NCI-H128 (cell line): ENCODE measurements around the gene SIX3.

Experiments used
- DNase-seq: peaks from one replicate; lab custom pipeline; 2025; ENCODE audit not compliant: unreplicated experiment; lab: John Stamatoyannopoulos, UW

SIX3 gene

GRCh38 chr2:44930274-44931197, 11.0 kb upstream of the SIX3 start:
- no peak for DNase-seq

DNA sequence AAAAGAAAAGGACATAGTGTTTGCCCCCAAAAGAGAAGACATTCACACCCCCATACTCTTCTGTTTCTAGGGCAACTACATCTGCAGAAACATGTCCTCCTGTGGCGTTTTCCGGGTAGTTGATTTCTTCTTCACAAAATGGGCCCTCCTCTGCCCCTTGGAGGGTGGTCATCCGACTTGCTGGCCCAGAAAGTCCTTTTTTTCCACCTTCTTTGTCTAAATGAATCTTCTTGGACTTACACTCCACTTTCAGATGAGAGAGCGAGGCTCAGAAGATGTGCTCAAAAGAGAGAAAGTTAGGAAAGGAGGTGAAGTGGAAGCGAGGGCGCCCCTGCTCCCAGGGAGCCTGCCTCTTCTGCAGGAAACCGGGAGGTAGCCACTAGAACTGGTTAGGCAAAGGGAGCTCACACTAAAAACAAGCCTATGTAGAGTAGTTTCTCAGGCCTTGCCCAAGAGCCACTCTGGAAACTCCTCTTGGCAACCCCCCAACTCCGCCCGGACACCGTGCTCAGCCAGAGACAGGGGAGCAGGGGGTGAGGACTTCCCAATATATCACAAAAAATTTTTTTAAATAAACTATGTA, 10.2 kb upstream of the SIX3 start:
- DNase-seq = no peak

DNA sequence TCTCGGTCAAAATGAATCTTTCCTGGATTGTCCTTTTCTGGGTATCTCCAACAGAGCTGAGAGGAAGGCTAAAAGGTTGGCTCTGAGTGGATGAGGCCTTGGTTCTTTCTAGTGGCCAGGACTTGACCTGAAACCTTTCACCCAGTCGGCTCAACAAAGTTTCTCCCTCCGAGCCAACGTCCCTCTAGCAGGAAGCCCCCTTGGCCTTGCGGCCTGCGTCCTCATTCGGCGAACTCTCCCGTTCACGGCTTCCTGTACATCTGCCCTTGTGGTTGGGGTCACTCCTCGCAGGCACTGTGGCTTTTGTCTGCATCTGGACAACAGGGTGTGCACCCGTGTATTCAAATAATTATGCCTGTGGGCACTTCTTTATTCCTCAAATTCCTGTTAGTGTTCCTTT, 9.4 kb upstream of the SIX3 start:
- no peak for DNase-seq

- DNase-seq = no peak
Measured at GRCh38 chr2:44932564-44933392, 8.7 kb upstream of the SIX3 start.

GRCh38 chr2:44933434-44933951, 8.0 kb upstream of the SIX3 start:
- no peak for DNase-seq

DNA sequence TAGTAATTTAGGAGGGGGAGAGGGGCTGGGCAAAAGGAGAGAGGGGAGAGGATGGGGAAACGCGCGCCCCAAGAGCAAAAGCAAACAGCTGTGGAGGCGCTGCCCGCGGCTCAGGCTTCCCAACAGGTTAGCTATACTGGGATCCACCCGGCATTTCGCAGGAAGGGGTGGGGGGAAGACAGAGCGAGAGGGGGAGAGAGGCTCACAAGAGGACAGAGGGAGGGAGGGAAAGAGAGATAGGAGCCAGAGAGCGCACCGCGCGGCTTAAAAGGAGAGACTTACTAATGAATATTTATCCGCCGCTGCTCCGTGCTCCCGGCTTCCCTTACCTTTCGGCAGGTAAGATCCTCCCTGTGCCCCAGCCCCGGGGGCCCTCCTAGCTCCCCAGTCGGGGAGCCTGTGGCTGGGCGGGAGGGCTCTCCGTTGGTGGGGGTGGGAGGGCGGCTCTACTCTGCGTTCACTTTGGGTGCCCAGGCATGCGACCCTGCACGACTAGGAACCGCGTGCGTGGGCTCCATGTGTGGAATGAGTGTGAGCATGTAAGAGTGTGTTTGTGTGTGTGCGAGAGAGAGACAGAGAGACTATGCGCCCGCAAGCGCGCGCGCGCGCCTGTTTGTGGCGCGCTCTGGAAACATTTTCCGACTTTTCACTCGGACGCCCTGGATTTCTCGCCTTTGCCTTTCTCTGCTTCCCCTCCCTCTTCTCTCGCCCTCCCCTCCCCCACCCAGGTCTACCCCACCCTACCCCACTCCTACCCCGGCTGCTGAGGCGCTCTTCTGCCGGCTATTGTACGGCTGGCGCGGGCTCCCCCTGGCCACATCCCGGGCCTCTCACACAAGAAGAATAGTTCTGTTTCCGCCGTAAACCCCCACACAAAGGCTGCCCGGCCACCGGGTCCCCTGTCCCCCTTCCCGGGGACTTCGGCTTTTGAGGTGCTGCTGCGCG, 7.2 kb upstream of the SIX3 start:
- DNase-seq = no peak

- DNase-seq = no peak
Measured at GRCh38 chr2:44934983-44935728, 6.3 kb upstream of the SIX3 start.

GRCh38 chr2:44935729-44936098, 5.8 kb upstream of the SIX3 start:
- DNase-seq = no peak

- DNase-seq = no peak
Measured at GRCh38 chr2:44936275-44936674, 5.2 kb upstream of the SIX3 start.

GRCh38 chr2:44936715-44937687, 4.5 kb upstream of the SIX3 start:
- DNase-seq = no peak

DNA sequence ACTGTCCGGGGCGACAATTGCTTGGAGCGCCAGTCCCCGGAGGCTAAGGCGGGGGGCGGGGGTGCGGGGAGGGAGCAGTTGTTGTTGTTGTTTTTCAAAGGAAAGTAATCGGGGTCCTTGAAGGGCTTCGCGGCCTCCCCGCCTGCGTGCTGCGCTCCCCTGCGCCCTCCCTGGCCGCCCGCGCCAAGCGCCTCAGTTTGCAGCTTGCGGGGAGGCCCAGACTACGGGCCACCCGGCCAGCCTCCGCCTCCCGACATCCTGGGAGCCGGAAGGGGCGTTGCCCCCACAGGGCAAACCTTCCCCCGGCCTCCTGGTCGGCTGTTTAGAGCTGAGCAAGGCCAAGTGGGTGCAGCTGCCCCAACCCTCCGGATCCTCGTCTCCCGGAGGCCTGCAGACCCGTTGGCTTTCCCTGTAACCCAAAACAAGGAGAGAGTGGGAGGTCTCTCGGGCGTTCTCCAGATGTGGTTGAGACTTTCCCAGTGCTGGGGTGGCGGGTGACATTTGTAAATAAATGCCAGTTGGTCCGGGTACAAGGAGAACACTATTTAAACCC, 3.7 kb upstream of the SIX3 start:
- DNase-seq = no peak

GRCh38 chr2:44938287-44939105, 3.0 kb upstream of the SIX3 start:
- no peak for DNase-seq

GRCh38 chr2:44939106-44940048, 2.1 kb upstream of the SIX3 start:
- DNase-seq = no peak

DNA sequence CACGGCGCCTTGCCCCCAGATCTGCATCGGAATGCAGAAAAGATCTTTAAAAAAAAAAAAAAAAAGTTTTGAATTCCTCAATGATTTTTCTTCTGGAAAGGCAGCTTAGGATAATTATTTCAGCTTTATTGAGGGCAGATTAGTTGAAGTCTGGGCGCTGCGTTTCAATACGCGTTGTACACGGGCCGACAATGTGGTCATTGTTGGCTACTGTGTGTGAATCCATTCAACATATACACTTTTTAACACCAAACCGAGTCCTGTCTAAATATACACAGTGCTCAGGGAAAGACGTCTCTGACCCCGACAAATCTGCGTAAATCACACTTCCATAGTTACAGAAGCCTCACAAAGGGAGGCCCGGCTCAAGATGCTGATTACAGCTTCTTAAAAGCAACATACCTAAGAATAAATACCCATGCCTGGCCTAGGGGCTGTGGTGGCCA, 1.4 kb upstream of the SIX3 start:
- DNase-seq = no peak

DNA sequence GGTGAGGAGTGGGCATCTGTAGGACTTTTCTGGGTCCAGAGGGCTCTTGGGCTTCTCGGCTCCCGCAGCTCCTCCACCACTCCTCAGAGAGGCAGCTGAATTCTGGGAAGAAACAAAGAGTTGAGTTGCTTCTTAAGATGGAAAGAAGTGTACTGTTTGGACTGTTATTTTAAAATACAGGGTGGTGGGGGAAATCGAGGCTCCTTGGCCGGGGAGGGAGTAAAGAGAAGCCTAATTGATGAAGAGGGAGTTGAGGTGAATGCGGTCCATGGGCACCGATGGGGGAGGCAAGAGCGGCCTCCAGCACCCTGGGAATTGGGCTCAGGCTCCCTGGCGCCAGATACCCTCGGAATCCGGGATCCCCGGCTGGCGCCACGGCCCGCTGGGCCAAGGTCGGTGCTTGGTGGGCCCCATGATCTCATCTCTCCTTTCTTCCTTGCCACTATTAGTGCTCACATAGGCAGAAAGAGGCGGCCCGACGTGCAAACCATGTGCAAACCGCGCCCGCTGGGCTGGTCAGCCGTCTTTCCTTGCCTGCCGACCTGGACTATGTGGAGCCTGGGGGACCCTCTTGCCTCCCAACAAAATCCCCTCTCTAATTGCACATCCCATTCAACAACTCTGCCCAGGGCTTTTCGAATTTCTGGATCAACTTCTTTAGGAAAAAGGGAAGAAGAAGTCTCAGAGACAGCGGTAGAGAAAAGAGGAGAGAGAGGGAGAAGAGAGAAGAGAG, 604 bp upstream of the SIX3 start:
- DNase-seq = no peak
